HG03342 (cell line): ENCODE data around the gene MFSD6.
"Not testable (repeated sequence)": the region's sequence is repeated elsewhere in the genome, so short reads cannot be mapped to it uniquely, and the experiment has no call there.

Experiments
- ATAC-seq: cut with Tn5 transposase; IDR thresholded peaks from one replicate; pipeline ENCODE4 v1.9.1; 2021; ENCODE audit warnings: mild to moderate bottlenecking, moderate library complexity; ENCODE audit not compliant: unreplicated experiment

The MFSD6 gene

DNA sequence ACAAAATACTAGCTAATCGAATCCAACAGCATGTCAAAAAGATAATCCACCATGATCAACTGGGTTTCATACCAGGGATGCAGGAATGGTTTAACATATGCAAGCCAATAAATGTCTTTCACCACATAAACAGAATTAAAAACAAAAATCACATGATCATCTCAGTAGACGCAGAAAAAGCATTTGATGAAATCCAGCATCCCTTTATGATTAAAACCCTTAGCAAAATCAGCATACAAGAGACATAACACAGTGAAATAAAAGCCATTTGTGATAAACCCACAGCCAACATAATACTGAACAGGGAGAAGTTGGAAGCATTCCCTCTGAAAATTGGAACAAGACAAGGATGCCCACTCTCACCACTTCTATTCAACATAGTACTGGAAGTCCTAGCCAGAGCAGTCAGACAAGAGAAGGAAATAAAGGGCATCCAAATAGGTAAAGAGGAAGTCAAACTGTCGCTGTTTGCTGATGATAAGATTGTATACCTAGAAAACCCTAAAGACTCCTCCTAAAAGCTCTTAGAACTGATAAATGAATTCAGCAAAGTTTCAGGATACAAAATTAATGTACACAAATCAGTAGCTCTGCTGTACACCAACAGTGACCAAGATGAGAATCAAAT lies 86.6 kb downstream of the MFSD6 start:
- not testable (repeated sequence) for ATAC-seq

DNA sequence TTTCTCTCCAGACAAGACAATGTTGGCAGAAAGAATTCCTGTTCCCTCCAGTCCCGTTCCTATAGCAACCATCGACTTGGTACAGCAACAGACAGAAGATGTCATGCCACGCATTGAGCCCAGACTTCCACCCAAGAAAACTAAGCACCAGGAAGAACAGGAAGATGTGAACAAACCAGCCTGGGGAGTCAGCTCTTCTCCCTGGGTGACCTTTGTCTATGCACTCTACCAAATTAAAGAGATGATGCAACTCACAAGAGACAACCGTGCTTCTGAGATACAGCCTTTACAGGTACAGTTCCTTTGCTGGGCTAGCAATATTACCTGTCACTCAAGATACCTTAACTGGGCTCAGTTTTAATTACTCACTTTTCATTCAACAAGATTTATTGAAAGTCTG lies 89.3 kb downstream of the MFSD6 start:
- ATAC-seq = no peak

DNA sequence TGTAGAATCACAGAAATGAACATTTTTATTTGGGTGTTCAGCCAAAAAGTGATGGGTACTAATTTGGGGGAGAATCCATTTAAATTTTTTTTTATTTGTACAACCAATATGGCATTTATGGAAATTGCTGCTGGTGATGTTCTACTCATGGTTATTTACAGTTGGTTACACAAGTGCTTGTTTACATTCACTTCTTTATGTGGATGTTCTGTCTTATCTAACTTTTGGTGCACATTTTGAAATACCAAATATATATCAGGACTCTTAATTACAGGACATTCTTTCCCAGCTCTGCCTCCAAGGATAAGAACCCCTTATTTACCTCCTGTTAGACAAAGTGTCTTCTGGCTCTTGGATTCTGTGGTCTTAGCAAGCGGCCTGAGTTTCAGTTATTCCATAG lies 91.1 kb downstream of the MFSD6 start:
- no peak for ATAC-seq

- no peak for ATAC-seq
Observed at GRCh38 chr2:190500054-190500502, 91.9 kb downstream of the MFSD6 start.

GRCh38 chr2:190501231-190501630 lies 93.1 kb downstream of the MFSD6 start:
- no peak for ATAC-seq

GRCh38 chr2:190501702-190502407 lies 93.7 kb downstream of the MFSD6 start:
- ATAC-seq = no peak

DNA sequence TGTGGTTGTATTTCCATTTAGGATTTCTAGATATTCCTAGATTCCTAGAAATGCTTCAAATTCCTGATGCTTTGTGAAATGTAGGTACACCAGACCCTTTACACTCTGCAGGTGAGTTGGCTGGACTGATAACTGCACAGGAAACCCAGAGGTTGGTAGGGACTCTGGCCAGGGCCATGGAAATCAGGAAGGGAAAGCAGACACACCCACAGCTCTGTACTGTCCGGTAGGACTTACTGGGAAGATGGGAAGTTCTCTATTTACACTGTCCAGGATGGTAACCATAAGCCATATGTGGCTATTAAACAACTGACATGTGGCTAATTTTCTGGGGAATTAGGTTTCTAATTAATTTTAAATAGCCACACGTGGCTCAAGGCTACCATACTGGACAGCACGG lies 94.9 kb downstream of the MFSD6 start:
- no peak for ATAC-seq

GRCh38 chr2:190504912-190505311 lies 96.8 kb downstream of the MFSD6 start:
- no peak for ATAC-seq

DNA sequence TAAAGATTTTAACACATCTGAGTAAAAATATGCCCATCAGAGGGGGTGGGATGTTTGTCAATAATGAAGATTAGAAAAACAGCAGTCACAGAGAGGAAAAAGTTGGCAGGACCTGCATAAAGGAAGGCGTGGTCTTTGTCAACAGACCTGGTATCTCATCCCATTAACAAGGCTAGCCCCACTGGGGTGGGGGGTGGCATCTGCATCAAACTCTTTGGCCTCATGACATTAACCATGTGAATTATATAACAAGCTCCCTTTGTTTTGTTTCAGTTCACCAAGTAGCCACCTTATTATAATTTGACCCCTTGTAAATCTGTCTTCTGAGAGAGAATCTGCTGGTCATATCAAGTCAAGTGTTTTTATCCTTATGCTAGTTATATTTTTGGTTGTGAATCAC lies 97.5 kb downstream of the MFSD6 start:
- no peak for ATAC-seq

DNA sequence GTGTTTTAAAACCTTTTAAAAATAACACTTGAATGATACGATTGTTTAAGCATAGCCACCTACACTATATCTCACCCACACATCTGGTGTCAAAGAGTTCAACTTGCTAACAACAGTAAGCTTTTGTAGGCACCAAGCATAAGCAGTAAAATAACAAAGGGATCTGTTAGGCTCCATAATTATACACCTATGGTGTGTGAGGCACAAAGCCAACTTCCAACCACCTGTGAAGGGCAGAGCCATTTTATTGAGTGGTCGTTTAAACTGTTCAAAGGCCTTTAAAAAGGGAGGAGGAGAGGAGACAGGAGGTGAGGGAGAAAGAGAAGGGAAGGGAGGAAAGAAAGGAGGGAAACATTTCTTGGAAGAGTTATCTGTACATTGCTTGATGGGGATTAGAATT lies 98.5 kb downstream of the MFSD6 start:
- no peak for ATAC-seq

- no peak for ATAC-seq
Observed at GRCh38 chr2:190507135-190507534, 99.0 kb downstream of the MFSD6 start.

DNA sequence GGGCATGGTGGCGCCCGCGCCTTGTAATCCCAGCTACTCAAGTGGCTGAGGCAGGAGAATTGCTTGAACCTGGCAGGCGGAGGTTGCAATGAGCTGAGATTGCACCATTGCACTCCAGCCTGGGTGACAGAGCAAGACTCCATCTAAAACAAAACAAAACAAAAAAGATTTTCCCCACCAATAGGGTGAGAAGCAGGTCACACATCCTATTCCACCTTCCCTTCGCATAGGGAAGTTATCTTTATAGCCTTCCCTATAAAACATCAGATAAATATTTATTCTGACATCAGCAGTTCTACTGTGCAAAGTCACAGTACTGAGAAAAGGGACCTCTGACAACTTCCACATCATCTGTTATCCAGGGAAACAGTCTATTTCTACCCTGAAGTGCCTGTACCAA lies 101.7 kb downstream of the MFSD6 start:
- ATAC-seq = not testable (repeated sequence)

- no peak for ATAC-seq
Observed at GRCh38 chr2:190511104-190511503, 102.9 kb downstream of the MFSD6 start.

- no peak for ATAC-seq
Observed at GRCh38 chr2:190512539-190513095, 104.5 kb downstream of the MFSD6 start.

GRCh38 chr2:190513877-190514276 lies 105.7 kb downstream of the MFSD6 start:
- ATAC-seq = no peak

DNA sequence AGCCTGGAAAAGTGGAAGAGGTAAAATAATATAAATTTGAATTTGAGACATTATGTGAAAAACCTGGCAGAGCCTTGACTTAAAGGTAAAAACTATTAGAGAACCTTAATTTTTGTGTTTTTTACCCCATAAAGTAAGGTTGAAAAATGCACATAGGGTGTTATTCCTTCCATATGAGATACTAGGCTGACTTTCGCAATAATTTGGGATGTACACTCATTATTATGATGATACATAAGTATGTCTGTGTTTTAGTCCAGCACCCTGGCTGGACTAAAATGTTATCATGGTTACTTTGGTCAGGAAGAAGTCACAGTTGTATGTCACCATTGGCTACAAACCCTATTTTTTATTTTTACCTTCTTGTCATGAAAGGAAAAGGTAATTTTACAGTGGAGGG lies 106.5 kb downstream of the MFSD6 start:
- no peak for ATAC-seq

- no peak for ATAC-seq
Observed at GRCh38 chr2:190515687-190516086, 107.5 kb downstream of the MFSD6 start.

- no peak for ATAC-seq
Observed at GRCh38 chr2:190517468-190517867, 109.3 kb downstream of the MFSD6 start.

DNA sequence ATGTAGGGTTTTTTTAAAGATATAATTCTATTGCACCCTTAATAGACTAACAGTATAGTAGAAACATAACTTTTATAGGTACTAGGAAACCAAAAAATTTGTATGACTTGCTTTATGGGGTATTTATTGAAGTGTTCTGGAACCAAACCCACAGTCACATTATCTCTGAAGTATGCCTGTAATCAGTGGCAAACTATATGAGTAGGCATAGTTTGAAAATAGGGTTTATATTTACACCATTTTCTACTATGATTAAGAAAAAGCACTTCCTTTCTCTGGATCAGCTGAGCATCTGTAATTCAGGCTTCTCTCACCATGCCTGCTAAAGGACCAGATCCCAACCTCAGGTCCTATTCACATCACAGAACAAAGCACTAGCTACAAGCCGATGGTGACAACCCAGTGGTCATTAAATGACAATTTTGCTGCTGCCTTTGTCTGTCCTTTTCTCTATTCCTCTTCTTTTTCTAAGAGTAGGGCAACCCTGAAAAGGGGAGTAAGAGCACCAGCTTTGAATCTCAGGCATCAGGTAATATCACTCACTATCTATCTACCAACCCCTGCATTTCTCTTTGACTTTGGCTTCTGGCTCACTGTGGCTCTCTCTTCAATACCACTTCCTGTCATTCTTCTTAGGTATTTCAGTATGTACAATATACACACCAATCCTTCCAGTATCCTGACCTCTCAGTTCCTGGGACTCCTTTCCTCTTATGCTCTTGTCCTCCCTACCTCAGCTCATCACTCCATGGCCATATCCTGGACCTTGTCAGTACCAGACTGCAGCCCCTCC lies 112.0 kb downstream of the MFSD6 start:
- ATAC-seq = no peak

- no peak for ATAC-seq
Observed at GRCh38 chr2:190524928-190525327, 116.8 kb downstream of the MFSD6 start.

DNA sequence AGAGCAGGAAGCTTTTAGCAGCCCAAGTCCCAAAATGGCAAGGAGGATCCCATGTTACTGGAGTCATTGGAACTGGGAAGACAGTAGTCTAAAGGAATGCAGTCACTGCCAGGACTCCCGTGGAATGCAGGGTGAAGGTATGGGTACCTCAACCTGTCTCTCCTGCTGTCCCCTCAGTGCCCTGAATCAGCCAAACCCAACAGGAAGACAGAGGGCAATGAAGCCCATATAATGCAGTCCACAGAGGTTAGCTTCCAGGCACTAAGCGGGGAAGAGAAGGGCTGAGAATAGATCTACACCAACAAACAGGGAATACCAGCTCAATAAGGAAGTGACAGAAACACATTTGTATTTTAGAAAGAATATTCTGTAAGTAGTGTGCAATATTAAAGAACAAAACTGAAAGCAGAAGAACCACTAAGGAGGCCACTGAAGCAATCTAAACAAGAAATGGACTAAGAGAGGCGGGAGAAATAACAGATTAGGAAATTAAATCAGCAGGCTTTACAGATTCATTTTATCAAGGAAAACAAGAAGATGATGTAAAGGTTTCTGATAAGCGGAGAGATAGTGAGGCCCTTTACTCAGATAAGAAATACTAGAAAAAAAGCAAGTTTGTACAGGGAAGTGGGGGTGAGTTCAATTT lies 118.1 kb downstream of the MFSD6 start:
- ATAC-seq = no peak
